Muscle layer of colon (tissue), 2 donors: ENCODE data around the gene TMA7.
"Not testable (repeated sequence)": the region's sequence is repeated elsewhere in the genome, so short reads cannot be mapped to it uniquely, and the experiment has no call there.

ENCODE experiments used
- H3K27ac ChIP-seq: one replicate; pipeline ENCODE4 v1.7.0; 2013; ENCODE audit warnings: low read depth, mild to moderate bottlenecking, low read length, moderate library complexity
- H3K27me3 ChIP-seq, 2 donors: one replicate each; pipeline ENCODE4 v1.7.0; 2013; ENCODE audit warnings: low read length in 2 of 2, mild to moderate bottlenecking in 2 of 2; ENCODE audit not compliant: insufficient read depth in 2 of 2, control insufficient read depth in 1 of 2
- H3K36me3 ChIP-seq: one replicate; pipeline ENCODE4 v1.7.0; 2013; ENCODE audit warnings: mild to moderate bottlenecking, low read length; ENCODE audit not compliant: insufficient read depth
- H3K4me1 ChIP-seq: one replicate; pipeline ENCODE4 v1.7.0; 2013; ENCODE audit warnings: mild to moderate bottlenecking, low read length; ENCODE audit not compliant: insufficient read depth
- H3K4me3 ChIP-seq, 2 donors: one replicate each; pipeline ENCODE4 v1.7.0; 2013; ENCODE audit warnings: low read length in 2 of 2, low read depth in 1 of 2, mild to moderate bottlenecking in 1 of 2, moderate library complexity in 1 of 2
- H3K9ac ChIP-seq: one replicate; pipeline ENCODE4 v1.7.0; 2013; ENCODE audit warnings: low read length
- H3K9me3 ChIP-seq: one replicate; pipeline ENCODE4 v1.7.0; 2013; ENCODE audit warnings: mild to moderate bottlenecking, low read length
- donor health status: abdominal sarcoma.
- donor health status: Adenocarcinoma of cecum.

The TMA7 gene

DNA sequence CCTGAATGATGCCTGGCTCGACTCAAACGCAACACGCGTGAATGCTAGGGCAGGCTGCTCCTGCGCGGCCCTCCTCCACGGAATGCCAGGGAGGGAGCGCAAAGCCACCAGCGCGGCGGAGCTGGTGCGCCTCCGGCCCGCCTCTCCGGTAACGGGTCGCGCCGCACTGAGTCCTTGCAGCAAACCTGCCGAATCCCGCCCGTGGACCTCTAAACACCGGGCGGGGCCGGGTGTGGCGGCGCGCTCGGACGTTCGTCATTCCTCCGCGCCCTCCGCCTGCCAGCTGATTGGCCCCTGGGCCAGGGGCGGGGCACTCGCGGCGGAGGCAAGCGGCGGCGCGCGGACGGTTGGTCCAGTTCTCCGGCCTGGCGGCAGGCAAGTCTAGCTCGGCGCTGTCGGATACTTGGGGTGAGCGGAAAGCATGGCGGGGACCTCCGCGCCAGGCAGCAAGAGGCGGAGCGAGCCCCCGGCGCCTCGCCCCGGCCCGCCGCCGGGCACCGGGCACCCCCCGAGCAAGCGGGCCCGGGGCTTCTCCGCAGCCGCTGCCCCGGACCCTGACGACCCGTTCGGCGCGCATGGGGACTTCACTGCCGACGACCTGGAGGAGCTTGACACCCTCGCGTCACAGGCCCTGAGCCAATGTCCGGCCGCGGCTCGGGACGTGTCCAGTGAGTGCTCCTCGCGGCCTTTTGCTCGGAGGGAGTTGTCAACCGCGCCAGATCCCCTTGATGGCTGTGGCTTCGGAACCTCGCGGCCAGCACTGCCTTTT lies 6.6 kb downstream of the TMA7 start, which contains the start of gene ATRIP:
Gene ATRIP (plus strand): TSS at position 313 of the 769 bp plus-strand sequence. CDS start 109 bp downstream, at position 422.
- Histone ChIP-seq H3K4me1 (peaks cover 26% of the 10 kb centered on the region), H3K36me3 (peaks cover 23% of the 10 kb centered on the region), H3K9me3 (no peaks in the 10 kb centered on the region), H3K9ac (peak within 1 kb of the TSS; percentile 90), H3K4me3 (peak within 1 kb of the TSS; percentile 47 to 94), H3K27ac (peak within 1 kb of the TSS; percentile 92), H3K27me3 (no peaks in the 10 kb centered on the region)

DNA sequence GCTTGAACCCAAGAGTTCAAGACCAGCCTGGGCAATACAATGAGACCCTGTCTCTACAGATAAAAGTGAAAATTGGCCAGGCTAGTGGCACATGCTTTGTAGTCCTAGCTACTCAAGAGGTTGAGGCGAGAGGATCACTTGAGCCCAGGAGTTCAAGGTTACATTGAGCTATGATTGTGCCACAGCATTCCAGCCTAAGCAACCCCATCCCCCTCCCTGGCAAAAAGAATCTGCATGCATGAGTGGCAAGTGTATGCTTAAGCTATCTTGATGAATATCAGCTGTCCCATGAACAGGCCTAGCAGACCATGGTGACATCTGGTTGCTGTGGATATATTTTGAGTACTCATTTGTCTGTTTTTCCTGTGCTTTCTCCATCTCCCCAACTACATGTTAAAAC lies 11.2 kb downstream of the TMA7 start:
- no peaks in the 10 kb centered on the region for H3K9me3 ChIP-seq
- H3K4me3 ChIP-seq, result no peak overlapping the region
- peaks cover 13% of the 10 kb centered on the region for H3K4me1 ChIP-seq
- peaks cover 17% of the 10 kb centered on the region for H3K36me3 ChIP-seq
- no peaks in the 10 kb centered on the region for H3K27me3 ChIP-seq
- H3K9ac ChIP-seq, result no peak overlapping the region
- no peak overlapping the region for H3K27ac ChIP-seq

DNA sequence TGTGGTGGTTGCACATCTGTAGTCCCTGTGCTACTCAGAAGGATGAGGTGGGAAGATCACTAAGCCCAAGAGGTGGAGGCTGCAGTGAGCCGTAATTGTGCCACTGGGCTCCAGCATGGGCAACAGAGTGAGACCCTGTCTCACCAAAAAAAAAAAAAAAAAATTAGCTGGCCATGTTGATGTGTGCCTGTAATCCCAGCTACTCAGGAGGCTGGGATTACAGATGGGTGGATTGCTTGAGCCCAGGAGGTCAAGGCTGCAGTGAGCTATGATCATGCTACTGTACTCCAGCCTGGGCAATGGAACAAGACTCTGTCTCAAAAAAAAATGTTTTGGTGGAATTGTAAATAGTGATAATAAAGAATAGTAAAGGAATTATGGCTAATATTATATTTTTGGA lies 16.4 kb downstream of the TMA7 start:
- no peaks in the 10 kb centered on the region for H3K9me3 ChIP-seq
- H3K4me3 ChIP-seq, result no peak overlapping the region
- H3K4me1 ChIP-seq, result no peaks in the 10 kb centered on the region
- H3K27ac ChIP-seq, result no peak overlapping the region
- peaks cover 45% of the 10 kb centered on the region for H3K36me3 ChIP-seq
- no peak overlapping the region for H3K9ac ChIP-seq
- no peaks in the 10 kb centered on the region for H3K27me3 ChIP-seq

DNA sequence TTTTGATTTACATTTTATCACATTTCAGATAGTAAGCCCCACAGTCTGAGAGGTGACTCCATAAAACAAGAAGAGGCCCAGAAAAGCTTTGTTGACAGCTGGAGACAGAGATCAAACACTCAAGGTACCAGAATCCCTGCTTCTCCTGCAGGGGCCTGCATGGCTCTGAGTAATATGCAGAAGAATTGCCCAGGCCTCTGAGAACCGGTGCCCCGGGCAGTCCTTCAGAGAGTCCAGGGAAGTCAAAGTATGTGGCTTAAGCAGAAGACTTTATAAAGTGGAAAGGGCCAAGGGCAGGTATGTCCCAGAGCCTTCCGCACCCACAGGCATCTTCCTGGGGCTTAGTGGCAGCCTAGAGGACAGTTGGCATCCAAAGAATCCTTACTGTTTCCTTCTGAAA lies 19.3 kb downstream of the TMA7 start:
- H3K9me3 ChIP-seq, result no peaks in the 10 kb centered on the region
- peaks cover 31% of the 10 kb centered on the region for H3K36me3 ChIP-seq
- no peaks in the 10 kb centered on the region for H3K4me1 ChIP-seq
- no peaks in the 10 kb centered on the region for H3K27me3 ChIP-seq
- no peak overlapping the region for H3K9ac ChIP-seq
- no peak overlapping the region for H3K27ac ChIP-seq
- no peak overlapping the region for H3K4me3 ChIP-seq

DNA sequence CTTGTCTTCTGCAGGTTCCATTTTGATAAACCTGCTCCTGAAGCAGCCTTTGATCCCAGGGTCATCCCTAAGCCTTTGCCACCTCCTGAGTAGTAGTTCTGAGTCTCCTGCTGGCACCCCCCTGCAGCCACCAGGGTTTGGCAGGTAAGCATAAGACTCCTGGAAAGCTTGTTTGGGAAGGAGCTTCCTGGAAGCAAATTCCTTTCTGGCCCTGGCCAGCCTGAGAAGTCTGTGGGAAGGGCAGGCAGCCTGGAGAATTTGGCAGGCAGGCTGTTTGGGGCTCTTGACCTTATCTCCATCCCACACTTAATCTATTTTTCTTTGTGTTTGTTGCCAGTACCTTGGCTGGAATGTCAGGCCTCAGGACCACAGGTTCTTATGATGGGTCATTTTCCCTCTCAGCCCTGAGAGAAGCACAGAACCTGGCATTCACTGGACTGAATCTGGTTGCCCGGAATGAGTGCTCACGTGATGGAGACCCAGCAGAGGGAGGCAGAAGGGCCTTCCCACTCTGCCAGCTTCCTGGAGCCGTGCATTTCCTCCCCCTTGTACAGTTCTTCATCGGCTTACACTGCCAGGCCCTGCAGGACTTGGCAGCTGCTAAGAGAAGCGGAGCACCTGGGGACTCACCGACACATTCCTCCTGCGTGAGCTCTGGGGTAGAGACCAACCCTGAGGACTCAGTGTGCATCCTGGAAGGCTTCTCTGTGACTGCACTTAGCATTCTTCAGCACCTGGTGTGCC lies 19.9 kb downstream of the TMA7 start:
- no peaks in the 10 kb centered on the region for H3K27me3 ChIP-seq
- H3K9me3 ChIP-seq, result no peaks in the 10 kb centered on the region
- H3K4me1 ChIP-seq, result peaks cover 3% of the 10 kb centered on the region
- H3K4me3 ChIP-seq, result no peak overlapping the region
- peaks cover 29% of the 10 kb centered on the region for H3K36me3 ChIP-seq
- H3K27ac ChIP-seq, result no peak overlapping the region
- no peak overlapping the region for H3K9ac ChIP-seq

GRCh38 chr3:48460517-48460902 lies 20.5 kb downstream of the TMA7 start:
- H3K9me3 ChIP-seq, result no peaks in the 10 kb centered on the region
- no peak overlapping the region for H3K9ac ChIP-seq
- peaks cover 29% of the 10 kb centered on the region for H3K36me3 ChIP-seq
- peaks cover 8% of the 10 kb centered on the region for H3K4me1 ChIP-seq
- no peaks in the 10 kb centered on the region for H3K27me3 ChIP-seq
- no peak overlapping the region for H3K27ac ChIP-seq
- no peak overlapping the region for H3K4me3 ChIP-seq

DNA sequence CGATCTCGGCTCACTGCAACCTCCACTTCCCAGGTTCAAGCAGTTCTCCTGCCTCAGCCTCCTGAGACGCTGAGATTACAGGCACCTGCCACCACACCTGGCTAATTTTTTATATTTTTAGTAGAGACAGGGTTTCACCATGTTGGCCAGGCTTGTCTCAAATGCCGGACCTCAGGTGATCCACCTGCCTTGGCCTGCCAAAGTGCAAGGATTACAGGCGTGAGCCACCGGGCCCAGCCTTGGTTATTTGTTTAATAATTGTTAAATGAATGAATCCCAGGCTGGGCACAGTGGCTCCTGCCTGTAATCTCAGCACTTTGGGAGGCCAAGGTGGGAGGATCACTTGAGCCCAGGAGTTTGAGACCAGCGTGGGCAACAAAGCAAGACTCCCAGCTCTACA lies 21.7 kb downstream of the TMA7 start:
- Histone ChIP-seq H3K4me1 (peaks cover 19% of the 10 kb centered on the region), H3K36me3 (peaks cover 29% of the 10 kb centered on the region)
- H3K27ac ChIP-seq, H3K9ac ChIP-seq, H3K27me3 ChIP-seq, H3K9me3 ChIP-seq, H3K4me3 ChIP-seq: not testable (repeated sequence)

- H3K9ac ChIP-seq, result no peak overlapping the region
- no peaks in the 10 kb centered on the region for H3K9me3 ChIP-seq
- peaks cover 38% of the 10 kb centered on the region for H3K4me1 ChIP-seq
- no peak overlapping the region for H3K4me3 ChIP-seq
- no peaks in the 10 kb centered on the region for H3K27me3 ChIP-seq
- H3K27ac ChIP-seq, result no peak overlapping the region
- peaks cover 47% of the 10 kb centered on the region for H3K36me3 ChIP-seq
Observed at GRCh38 chr3:48463703-48464102, 23.6 kb downstream of the TMA7 start.

DNA sequence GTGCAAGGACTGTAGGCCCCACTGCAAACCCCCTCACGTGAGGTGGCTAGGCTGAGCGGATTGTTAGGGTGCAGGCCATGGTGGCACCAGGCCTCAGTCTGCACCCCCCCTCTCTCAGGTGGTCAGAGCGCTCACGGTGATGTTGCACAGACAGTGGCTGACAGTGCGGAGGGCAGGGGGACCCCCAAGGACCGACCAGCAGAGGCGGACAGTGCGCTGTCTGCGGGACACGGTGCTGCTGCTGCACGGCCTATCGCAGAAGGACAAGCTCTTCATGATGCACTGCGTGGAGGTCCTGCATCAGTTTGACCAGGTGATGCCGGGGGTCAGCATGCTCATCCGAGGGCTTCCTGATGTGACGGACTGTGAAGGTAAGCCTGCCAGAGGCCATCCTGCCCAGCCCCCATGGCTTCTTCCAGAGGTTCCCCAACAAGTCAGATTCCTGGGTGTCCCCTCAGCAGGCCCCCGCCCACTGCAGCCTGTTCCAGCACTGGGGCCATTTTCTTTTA lies 24.7 kb downstream of the TMA7 start:
- Histone ChIP-seq H3K4me3 (no peak overlapping the region), H3K36me3 (peaks cover 45% of the 10 kb centered on the region), H3K9ac (peak overlapping the region; percentile 91)

GRCh38 chr3:48465237-48465530 lies 25.1 kb downstream of the TMA7 start:
- Histone ChIP-seq H3K27me3 (no peaks in the 10 kb centered on the region), H3K4me1 (peaks cover 53% of the 10 kb centered on the region), H3K9ac (peak overlapping the region; percentile 91), H3K9me3 (no peaks in the 10 kb centered on the region), H3K36me3 (peaks cover 45% of the 10 kb centered on the region), H3K27ac (peak overlapping the region; percentile 97), H3K4me3 (peak overlapping the region in 1 of 2 donors; percentile 86)

More for the DNA sequence above, 24.7 kb downstream of the TMA7 start:
- H3K4me1 ChIP-seq, result peaks cover 49% of the 10 kb centered on the region
- H3K27me3 ChIP-seq, result no peaks in the 10 kb centered on the region
- no peaks in the 10 kb centered on the region for H3K9me3 ChIP-seq
- peak overlapping the region; percentile 97 for H3K27ac ChIP-seq

GRCh38 chr3:48465531-48466378 lies 25.7 kb downstream of the TMA7 start:
- Histone ChIP-seq H3K9me3 (no peaks in the 10 kb centered on the region), H3K27ac (peak overlapping the region; percentile 97), H3K4me1 (peaks cover 59% of the 10 kb centered on the region), H3K9ac (peak overlapping the region; percentile 91), H3K4me3 (peak overlapping the region; percentile 38 to 86), H3K36me3 (peaks cover 40% of the 10 kb centered on the region), H3K27me3 (no peaks in the 10 kb centered on the region)
